GM12878 (cell line): ENCODE results near the gene PPP2R2B. TPM values are rescaled to one million over a fixed set of nuclear protein-coding genes. Genes with fewer than 3 reads are reported as not detected.

ENCODE experiments used
- ATAC-seq: fragments of 200-7000 bp; cut with Tn5 transposase; 3 replicates; pipeline ENCODE4 v1.9.1; 2020; ENCODE audit warnings: mild to moderate bottlenecking, moderate library complexity
- BruUV-seq: library from RNA; stranded (reverse); fragments of 400-500 nt; replicated peaks from 2 replicates; lab custom pipeline; 2021; lab: Mats Ljungman, UMichigan
- CTCF ChIA-PET: fragments of 300-600 bp; sonication (Branson Sonifier 250); formaldehyde crosslinking; extraction: SDS; loops from one replicate; lab custom pipeline; 2021; ENCODE audit warnings: inconsistent platforms; lab: Yijun Ruan, JAX
- POLR2A ChIA-PET: fragments of 350-600 bp; formaldehyde crosslinking; extraction: SDS; loops from one replicate; lab custom pipeline; 2021; ENCODE audit warnings: inconsistent platforms; lab: Charles Lee
- RAD21 ChIA-PET: fragments of 300-600 bp; sonication (Branson Sonifier 250); formaldehyde crosslinking; loops from one replicate; lab custom pipeline; 2023; ENCODE audit warnings: antibody characterized with exemption; ENCODE audit not compliant: unreplicated experiment; lab: Charles Lee
- SMC1A ChIA-PET: fragments of 300-600 bp; sonication (Branson Sonifier 250); formaldehyde crosslinking; loops from one replicate; lab custom pipeline; 2023; ENCODE audit not compliant: unreplicated experiment, uncharacterized antibody; lab: Charles Lee
- DNase-seq: peaks from one replicate; pipeline ENCODE4 v3.0.0-alpha.2; 2011; ENCODE audit warnings: low read depth, low spot score
- FAIRE-seq: peaks from 3 replicates; lab custom pipeline; 2011; peaks lifted over from hg19 to GRCh38; lab: Jason Lieb, UNC
- H2AFZ ChIP-seq: 2 replicates; pipeline ENCODE4 v1.6.0; 2011; ENCODE audit warnings: low read depth, low read length, control low read depth; ENCODE audit not compliant: control insufficient read depth
- H3K27ac ChIP-seq: 2 replicates; pipeline ENCODE4 v1.5.1; 2011; ENCODE audit warnings: control low read depth; ENCODE audit not compliant: control insufficient read depth, insufficient read depth
- H3K27me3 ChIP-seq, 2 experiments: replicated peaks in 1 of 2; 2 replicates each; pipeline versions ENCODE4 v1.6.0 to v1.6.1; 2011; ENCODE audit warnings: low read length in 1 of 2; ENCODE audit not compliant: control insufficient read depth in 2 of 2, insufficient read depth in 2 of 2
- H3K36me3 ChIP-seq, 2 experiments: 2 replicates each; pipeline ENCODE4 v1.5.1; 2011; ENCODE audit warnings: low read length in 1 of 2; ENCODE audit not compliant: control insufficient read depth in 2 of 2, insufficient read depth in 2 of 2
- H3K4me1 ChIP-seq: 2 replicates; pipeline ENCODE4 v1.6.1; 2011; ENCODE audit warnings: mild to moderate bottlenecking, low read length, moderate library complexity, mixed read lengths; ENCODE audit not compliant: control insufficient read depth, insufficient read depth
- H3K4me2 ChIP-seq: 2 replicates; pipeline ENCODE4 v1.6.0; 2011; ENCODE audit warnings: control low read depth; ENCODE audit not compliant: control insufficient read depth, insufficient read depth
- H3K4me3 ChIP-seq: fragments of 200-600 bp; sonication (generic); 2 replicates; pipeline ENCODE4 v1.5.1; 2016
- H3K79me2 ChIP-seq: 2 replicates; pipeline ENCODE4 v1.6.0; 2011; ENCODE audit warnings: low read length; ENCODE audit not compliant: control insufficient read depth, insufficient read depth
- H3K9ac ChIP-seq: 2 replicates; pipeline ENCODE4 v1.8.0; 2011; ENCODE audit warnings: low read length, control low read depth, mixed read lengths; ENCODE audit not compliant: control insufficient read depth, insufficient read depth
- H3K9me3 ChIP-seq: replicated peaks from 3 replicates; pipeline ENCODE4 v1.5.1; 2011; ENCODE audit warnings: mild to moderate bottlenecking, low read length; ENCODE audit not compliant: control insufficient read depth, insufficient read depth
- H4K20me1 ChIP-seq: 2 replicates; pipeline ENCODE4 v1.6.0; 2011; ENCODE audit not compliant: control insufficient read depth, insufficient read depth
- ESRRA ChIP-seq: IDR thresholded peaks from 2 replicates; pipeline ENCODE4 v1.6.1; 2012; ENCODE audit warnings: mild to moderate bottlenecking, low read length, improper control_type of control experiment
- HDAC6 ChIP-seq: fragments of 200-600 bp; sonication (generic); IDR thresholded peaks from one replicate; pipeline ENCODE4 v1.8.0; 2017; ENCODE audit warnings: antibody characterized with exemption; ENCODE audit not compliant: unreplicated experiment
- JUNB ChIP-seq: IDR thresholded peaks from 2 replicates; pipeline ENCODE4 v1.6.1; 2016; ENCODE audit warnings: antibody characterized with exemption, mild to moderate bottlenecking
- WGBS: methylation state at CpG from one replicate; pipeline ENCODE4 v1.1.6; 2016; ENCODE audit warnings: low lambda C conversion rate; ENCODE audit not compliant: insufficient replicate concordance, insufficient coverage; ENCODE audit errors: missing lambda C conversion rate; 5-methylcytosine and 5-hydroxymethylcytosine counted together
- in situ Hi-C: fragments of 300-500 bp; cut with MboI; formaldehyde crosslinking; loops from 9 replicates; pipeline ENCODE4 v1.14.3; 2018; ENCODE audit warnings: mixed read lengths
- intact Hi-C: fragments of 100-400 bp; cut with micrococcal nuclease; formaldehyde crosslinking; loops from one replicate; pipeline ENCODE4 v1.14.2; 2022; ENCODE audit not compliant: unreplicated experiment
- polyA plus RNA-seq, 11 experiments: library from polyadenylated mRNA; depleted of rRNA in 4 of 11; unstranded in 6 of 11; stranded (reverse) in 5 of 11; fragments of >200 nt; fragmentation: Nextera tagmentation in 4 of 11; fragmentation: Illumina TruSeq in 1 of 11; extraction: Ambion mirVana in 4 of 11; extraction: Trizol in 1 of 11; gene quantifications; 1 replicate in 1 of 11; 2 replicates in 10 of 11; pipeline versions ENCODE4 v1.2.1 to v1.2.3, GENCODE V29; 2011 to 2016; ENCODE audit warnings: inconsistent platforms in 2 of 11, missing spikeins in 2 of 11, low read depth in 1 of 11
- total RNA-seq, 4 experiments: library from RNA; depleted of rRNA in 3 of 4; stranded (reverse); fragments of >200 nt in 3 of 4; fragmentation: Illumina TruSeq in 1 of 4; extraction: Trizol in 1 of 4; gene quantifications; 2 replicates each; pipeline versions ENCODE4 v1.2.1 to v1.2.3, GENCODE V29; 2013 to 2021

PPP2R2B gene
- total and polyA plus RNA-seq, 10 of the 15 experiments (the other 5 are each of a cell fraction or from before 2014, with no cell fraction given): not detected

- Histone ChIP-seq H3K9ac (no peak overlapping the region), H3K27me3 (no peaks in the 10 kb centered on the region), H3K36me3 (no peaks in the 10 kb centered on the region), H4K20me1 (no peaks in the 10 kb centered on the region), H3K4me3 (no peak overlapping the region), H2AFZ (no peak overlapping the region), H3K79me2 (no peaks in the 10 kb centered on the region), H3K4me1 (no peaks in the 10 kb centered on the region), H3K27ac (no peak overlapping the region), H3K9me3 (no peaks in the 10 kb centered on the region), H3K4me2 (no peak overlapping the region)
- WGBS: 29% methylated on average over 4 of the region's 4 CpGs
- no TSS peak for BruUV-seq
- FAIRE-seq (no peak), ATAC-seq (no peak), DNase-seq (no peak)
- ChIA-PET POLR2A (interaction anchor here (0.5 kb wide), 1 partner anchor 40 kb away, joined by 6 read pairs; no protein-coding TSS in a partner anchor), RAD21 (interaction anchor here (0.8 kb wide), 1 partner anchor 362 kb away, joined by 3 read pairs; no protein-coding TSS in a partner anchor), SMC1A (no interaction called here), CTCF (interaction anchor here (1.2 kb wide), 1 partner anchor 233 kb away, joined by 3 read pairs; no protein-coding TSS in a partner anchor)
- TF ChIP-seq HDAC6 (no peak), JUNB (peak; percentile 35)
- in situ Hi-C loops: no loop called here
- intact Hi-C loops: no loop called here
Measured at GRCh38 chr5:146894753-146895521, 16.4 kb upstream of the PPP2R2B start.

DNA sequence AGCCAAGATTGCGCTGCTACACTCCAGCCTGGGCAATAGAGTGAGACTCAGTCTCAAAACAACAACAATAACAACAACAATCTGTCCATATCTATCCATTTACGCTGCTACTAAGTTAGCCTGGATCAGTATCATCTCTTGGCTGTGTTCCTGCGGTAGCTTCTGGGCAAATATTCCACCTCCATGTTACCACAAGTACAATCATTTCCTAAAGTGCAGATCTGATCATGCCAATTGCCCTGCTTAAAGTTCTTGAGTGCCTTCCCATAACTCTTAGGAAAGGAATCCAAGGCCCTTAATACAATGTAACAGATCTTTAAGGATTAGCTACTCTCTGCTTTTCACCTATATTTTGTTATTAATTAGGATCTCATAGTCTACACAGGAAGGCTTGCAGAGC is 15.4 kb upstream of the PPP2R2B start:
- POLR2A ChIA-PET: interaction anchor here (0.6 kb wide), 1 partner anchor 43 kb away, joined by 3 read pairs; no protein-coding TSS in a partner anchor
- ATAC-seq (no peak), FAIRE-seq (no peak), DNase-seq (no peak)
- WGBS: 22% methylated on average over 3 of the region's 3 CpGs
- Histone ChIP-seq H3K9me3 (no peaks in the 10 kb centered on the region), H3K27ac (no peak overlapping the region), H4K20me1 (no peaks in the 10 kb centered on the region), H3K27me3 (no peaks in the 10 kb centered on the region), H3K9ac (no peak overlapping the region), H3K79me2 (no peaks in the 10 kb centered on the region), H2AFZ (no peak overlapping the region), H3K36me3 (no peaks in the 10 kb centered on the region), H3K4me2 (no peak overlapping the region), H3K4me1 (no peaks in the 10 kb centered on the region), H3K4me3 (no peak overlapping the region)
- intact Hi-C loops: no loop called here
- CTCF ChIA-PET: interaction anchor here (0.6 kb wide), 1 partner anchor 1325 kb away, joined by 3 read pairs; no protein-coding TSS in a partner anchor
- SMC1A ChIA-PET: no interaction called here
- RAD21 ChIA-PET: interaction anchor here (0.8 kb wide), 1 partner anchor 361 kb away, joined by 3 read pairs; no protein-coding TSS in a partner anchor
- TF ChIP-seq ESRRA: no peak
- in situ Hi-C loops: no loop called here
- BruUV-seq: no TSS peak
